DND-41 (cell line): Measurements from ENCODE around the gene CSRP1.
A peak's percentile ranks its signal among the peaks of the same experiment; 100 is the strongest.

Source experiments
- ATAC-seq: fragments of 200-7000 bp; cut with Tn5 transposase; 3 replicates; pipeline ENCODE4 v1.9.1; 2021; ENCODE audit warnings: low read depth; ENCODE audit not compliant: insufficient read depth
- DNase-seq: peaks from one replicate; pipeline ENCODE4 v3.0.0-alpha.2; 2020
- H2AFZ ChIP-seq: 2 replicates; pipeline ENCODE4 v1.6.0; 2012; ENCODE audit warnings: low read depth, low read length
- H3K27ac ChIP-seq: 2 replicates; pipeline ENCODE4 v1.5.1; 2012; ENCODE audit warnings: low read length, inconsistent platforms
- H3K27me3 ChIP-seq: fragments of 200-600 bp; sonication (generic); 2 replicates; pipeline ENCODE4 v1.6.0; 2012; ENCODE audit warnings: low read length, mild to moderate bottlenecking, inconsistent platforms; ENCODE audit not compliant: insufficient read depth, poor library complexity
- H3K36me3 ChIP-seq: 2 replicates; pipeline ENCODE4 v1.5.1; 2012; ENCODE audit warnings: low read length, inconsistent platforms; ENCODE audit not compliant: insufficient read depth
- H3K4me1 ChIP-seq: 2 replicates; pipeline ENCODE4 v1.5.1; 2012; ENCODE audit warnings: mild to moderate bottlenecking, low read length; ENCODE audit not compliant: insufficient read depth
- H3K4me2 ChIP-seq: 2 replicates; pipeline ENCODE4 v1.6.0; 2012; ENCODE audit warnings: mild to moderate bottlenecking, moderate library complexity, low read length, inconsistent platforms; ENCODE audit not compliant: insufficient read depth
- H3K4me3 ChIP-seq, 2 experiments: fragments of 200-600 bp in 1 of 2; shearing (Covaris generic) in 1 of 2; 2 replicates each; pipeline ENCODE4 v1.5.1; 2012 to 2016; ENCODE audit warnings: inconsistent platforms in 2 of 2, low read length in 2 of 2, mild to moderate bottlenecking in 2 of 2, low read depth in 1 of 2, moderate library complexity in 1 of 2
- H3K79me2 ChIP-seq: 2 replicates; pipeline ENCODE4 v1.6.0; 2012; ENCODE audit warnings: low read length, inconsistent platforms; ENCODE audit not compliant: insufficient read depth
- H3K9ac ChIP-seq: 2 replicates; pipeline ENCODE4 v1.6.0; 2012; ENCODE audit warnings: low read depth, mild to moderate bottlenecking, inconsistent platforms, low read length, moderate library complexity
- H3K9me3 ChIP-seq: 2 replicates; pipeline ENCODE4 v1.5.1; 2012; ENCODE audit warnings: low read length, moderate library complexity, mild to moderate bottlenecking, inconsistent platforms; ENCODE audit not compliant: insufficient read depth, severe bottlenecking
- H4K20me1 ChIP-seq: 2 replicates; pipeline ENCODE4 v1.6.0; 2012; ENCODE audit warnings: low read length; ENCODE audit not compliant: insufficient read depth
- EZH2 ChIP-seq: IDR thresholded peaks from 3 replicates; pipeline ENCODE4 v1.6.1; 2012; ENCODE audit warnings: borderline replicate concordance, low read depth, mild to moderate bottlenecking, moderate library complexity, low read length, inconsistent platforms; ENCODE audit not compliant: severe bottlenecking
- TF ChIP-seq, protein P1 (sequence below): IDR thresholded peaks from 2 replicates; pipeline ENCODE4 v1.5.1; 2012; ENCODE audit warnings: borderline replicate concordance, low read length, moderate library complexity, mild to moderate bottlenecking; ENCODE audit not compliant: poor library complexity, severe bottlenecking; ENCODE audit errors: extremely low read depth

CSRP1 gene

DNA sequence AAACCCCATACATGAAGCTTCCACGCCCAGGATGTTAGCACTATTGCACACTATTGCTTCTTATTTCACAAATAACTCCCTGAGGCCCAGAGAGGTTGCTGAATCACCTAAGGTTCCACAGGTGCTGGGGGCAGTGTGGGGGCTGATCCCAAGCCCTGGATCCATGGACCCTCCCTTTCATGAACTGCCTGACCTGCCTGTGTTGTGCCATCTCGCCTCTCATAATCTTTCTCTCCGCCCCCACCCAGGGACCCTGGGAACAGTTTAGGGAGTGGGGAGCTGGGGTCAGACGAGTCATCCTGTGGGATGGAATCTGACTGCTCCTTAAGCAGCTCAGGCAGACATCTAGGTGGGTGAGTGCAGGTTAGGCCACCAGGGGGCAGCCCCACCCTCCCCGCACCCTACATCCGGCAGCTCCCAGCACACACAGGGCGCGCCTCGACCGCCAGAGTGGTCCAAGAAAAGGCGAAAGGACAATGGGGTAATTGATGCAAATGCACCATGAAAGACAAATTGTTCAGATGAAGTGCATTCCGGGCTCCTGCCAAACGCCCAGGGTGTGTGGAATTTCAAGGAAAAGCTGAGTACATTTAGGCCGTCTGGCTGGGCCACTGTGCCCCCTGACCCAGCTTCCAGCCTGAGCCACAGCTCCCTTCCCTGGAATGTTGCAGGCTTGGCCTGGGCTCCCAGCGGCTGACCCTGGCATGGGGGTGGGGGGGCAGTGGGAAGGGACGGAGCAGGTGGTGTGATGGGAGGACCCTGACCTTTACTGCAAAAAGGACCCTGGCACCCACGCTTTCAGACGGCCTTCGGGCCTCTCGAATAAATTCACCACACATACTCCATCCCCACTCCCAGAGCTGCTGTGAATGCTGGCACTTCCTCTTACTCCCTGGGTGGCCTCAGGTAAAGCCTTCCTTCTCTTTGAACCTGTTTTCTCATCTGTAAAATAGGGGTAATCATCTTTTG lies 58.7 kb downstream of the CSRP1 start:
- peak; percentile 98 for ATAC-seq
- Histone ChIP-seq H3K36me3 (no peaks in the 10 kb centered on the region), H3K4me1 (peaks cover 10% of the 10 kb centered on the region), H4K20me1 (no peaks in the 10 kb centered on the region), H3K9ac (no peak overlapping the region), H3K79me2 (no peaks in the 10 kb centered on the region), H2AFZ (peak overlapping the region; percentile 70), H3K4me2 (no peak overlapping the region; the same call in 1 of the 2 replicates), H3K4me3 (no peak overlapping the region), H3K27ac (no peak overlapping the region), H3K27me3 (peaks cover 3% of the 10 kb centered on the region), H3K9me3 (no peaks in the 10 kb centered on the region)
- TF ChIP-seq EZH2, result no peak
- TF ChIP-seq, protein P1, sequence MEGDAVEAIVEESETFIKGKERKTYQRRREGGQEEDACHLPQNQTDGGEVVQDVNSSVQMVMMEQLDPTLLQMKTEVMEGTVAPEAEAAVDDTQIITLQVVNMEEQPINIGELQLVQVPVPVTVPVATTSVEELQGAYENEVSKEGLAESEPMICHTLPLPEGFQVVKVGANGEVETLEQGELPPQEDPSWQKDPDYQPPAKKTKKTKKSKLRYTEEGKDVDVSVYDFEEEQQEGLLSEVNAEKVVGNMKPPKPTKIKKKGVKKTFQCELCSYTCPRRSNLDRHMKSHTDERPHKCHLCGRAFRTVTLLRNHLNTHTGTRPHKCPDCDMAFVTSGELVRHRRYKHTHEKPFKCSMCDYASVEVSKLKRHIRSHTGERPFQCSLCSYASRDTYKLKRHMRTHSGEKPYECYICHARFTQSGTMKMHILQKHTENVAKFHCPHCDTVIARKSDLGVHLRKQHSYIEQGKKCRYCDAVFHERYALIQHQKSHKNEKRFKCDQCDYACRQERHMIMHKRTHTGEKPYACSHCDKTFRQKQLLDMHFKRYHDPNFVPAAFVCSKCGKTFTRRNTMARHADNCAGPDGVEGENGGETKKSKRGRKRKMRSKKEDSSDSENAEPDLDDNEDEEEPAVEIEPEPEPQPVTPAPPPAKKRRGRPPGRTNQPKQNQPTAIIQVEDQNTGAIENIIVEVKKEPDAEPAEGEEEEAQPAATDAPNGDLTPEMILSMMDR, result peak; percentile 85
- peak; percentile 74 for DNase-seq

DNA sequence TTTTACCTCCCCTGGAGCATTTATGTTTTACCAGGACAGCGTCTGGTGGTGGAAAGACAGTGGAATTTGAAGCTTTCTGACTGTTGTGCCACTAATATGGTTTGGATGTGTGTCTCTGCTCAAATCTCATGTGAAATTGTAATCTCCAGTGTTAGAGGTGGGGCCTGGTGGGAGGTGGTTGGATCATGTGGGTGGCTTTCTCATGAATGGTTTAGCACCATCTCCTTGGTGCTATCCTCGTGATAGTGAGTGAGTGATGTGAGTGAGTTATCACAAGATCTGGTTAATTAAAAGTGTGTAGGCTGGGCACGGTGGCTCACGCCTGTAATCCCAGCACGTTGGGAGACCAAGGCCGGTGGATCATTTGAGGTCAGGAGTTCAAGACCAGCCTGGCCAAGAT lies 61.6 kb downstream of the CSRP1 start:
- no peaks in the 10 kb centered on the region for H4K20me1 ChIP-seq
- ATAC-seq (no peak), DNase-seq (no peak)
- peaks cover 4% of the 10 kb centered on the region; the same call in 1 of the 2 replicates for H3K4me1 ChIP-seq
- TF ChIP-seq, protein P1, result no peak
- no peak for TF ChIP-seq EZH2
- no peaks in the 10 kb centered on the region for H3K9me3 ChIP-seq
- no peak overlapping the region for H2AFZ ChIP-seq
- H3K9ac ChIP-seq, result no peak overlapping the region
- H3K4me2 ChIP-seq, result no peak overlapping the region
- no peak overlapping the region for H3K27ac ChIP-seq
- H3K27me3 ChIP-seq, result peaks cover 3% of the 10 kb centered on the region
- no peaks in the 10 kb centered on the region for H3K79me2 ChIP-seq
- no peaks in the 10 kb centered on the region for H3K36me3 ChIP-seq
- no peak overlapping the region for H3K4me3 ChIP-seq

DNA sequence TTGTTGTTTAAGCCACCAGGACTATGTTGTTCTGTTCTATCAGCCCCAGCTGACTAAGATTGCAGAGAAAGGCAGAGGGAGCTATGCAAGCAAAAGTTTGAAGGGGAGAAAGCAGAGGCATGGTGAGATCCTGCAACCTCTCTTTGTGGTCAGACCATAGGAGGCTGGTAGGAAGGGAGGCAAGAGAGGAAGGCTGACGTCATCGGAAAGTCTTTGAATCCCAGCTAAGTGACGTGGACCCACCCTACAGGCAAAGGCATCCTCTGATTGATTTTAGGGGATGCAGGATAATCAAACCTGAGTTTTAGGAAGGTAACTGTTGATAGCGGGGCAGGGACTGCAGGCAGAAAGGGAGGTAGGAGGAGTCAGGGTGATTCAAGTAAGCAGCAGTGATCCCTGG lies 62.1 kb downstream of the CSRP1 start:
- no peaks in the 10 kb centered on the region for H4K20me1 ChIP-seq
- H3K4me3 ChIP-seq, result no peak overlapping the region
- H3K27ac ChIP-seq, result no peak overlapping the region
- peaks cover 3% of the 10 kb centered on the region for H3K27me3 ChIP-seq
- no peak overlapping the region for H3K4me2 ChIP-seq
- H3K79me2 ChIP-seq, result no peaks in the 10 kb centered on the region
- ATAC-seq (peak; percentile 39; the same call in 1 of the 3 replicates), DNase-seq (no peak)
- H3K9me3 ChIP-seq, result no peaks in the 10 kb centered on the region
- no peak overlapping the region for H2AFZ ChIP-seq
- H3K36me3 ChIP-seq, result no peaks in the 10 kb centered on the region
- TF ChIP-seq, protein P1, result no peak
- TF ChIP-seq EZH2, result no peak
- peaks cover 4% of the 10 kb centered on the region; the same call in 1 of the 2 replicates for H3K4me1 ChIP-seq
- no peak overlapping the region for H3K9ac ChIP-seq
